Measurements from ENCODE around the gene PDE9A. TPM values are rescaled to one million over a fixed set of nuclear protein-coding genes. Genes with fewer than 3 reads are reported as not detected.

Gene PDE9A
- total and polyA plus RNA-seq, 5 donors from 2014 or later = 1.4 to 7.3 (median 2.6) TPM

- Mint-ChIP-seq H3K9me3 (no peaks in the 10 kb centered on the region), H3K27me3 (no peaks in the 10 kb centered on the region), H3K4me3 (peak overlapping the region in 1 of 4 donors; percentile 47), H3K4me1 (peaks cover 19 to 76% (median 31%) of the 10 kb centered on the region in 4 donors), H3K36me3 (peaks cover 4% of the 10 kb centered on the region), H3K27ac (peak overlapping the region; percentile 74 to 95 (median 81))
- peak in 1 of 3 donors; percentile 31 for DNase-seq
- no peak overlapping the region for H3K4me3 ChIP-seq (ENCODE audit: low read depth, low read length)
- H3K27ac ChIP-seq (ENCODE audit: insufficient read depth, low read length, poor library complexity, severe bottlenecking) = no peak overlapping the region
- H3K9me3 ChIP-seq (ENCODE audit: control insufficient read depth in 2 of 2, low read length in 2 of 2) = no peaks in the 10 kb centered on the region
- H3K4me1 ChIP-seq (ENCODE audit: control insufficient read depth, insufficient read depth, low read length, poor library complexity, severe bottlenecking) = peaks cover 32% of the 10 kb centered on the region
- no peaks in the 10 kb centered on the region for H3K36me3 ChIP-seq (ENCODE audit: control insufficient read depth, insufficient read depth, low read length)
- ATAC-seq (ENCODE audit: low read depth in 2 of 2) = no peak
- no peaks in the 10 kb centered on the region for H3K27me3 ChIP-seq (ENCODE audit: control insufficient read depth, insufficient read depth, low read length)
Observed at GRCh38 chr21:42681296-42682206, 28.1 kb downstream of the PDE9A start.

GRCh38 chr21:42682661-42683210 lies 29.3 kb downstream of the PDE9A start:
- no peak for ATAC-seq (ENCODE audit: low read depth in 2 of 2)
- Mint-ChIP-seq H3K36me3 (peaks cover 4% of the 10 kb centered on the region), H3K4me3 (peak overlapping the region; percentile 0 to 72 (median 32)), H3K27ac (peak overlapping the region; percentile 69 to 95 (median 94)), H3K4me1 (peaks cover 19 to 66% (median 31%) of the 10 kb centered on the region in 4 donors), H3K9me3 (no peaks in the 10 kb centered on the region), H3K27me3 (no peaks in the 10 kb centered on the region)
- Histone ChIP-seq H3K4me3 (ENCODE audit: low read depth, low read length) (no peak overlapping the region), H3K36me3 (ENCODE audit: control insufficient read depth, insufficient read depth, low read length) (no peaks in the 10 kb centered on the region), H3K9me3 (ENCODE audit: control insufficient read depth in 2 of 2, low read length in 2 of 2) (no peaks in the 10 kb centered on the region), H3K27me3 (ENCODE audit: control insufficient read depth, insufficient read depth, low read length) (no peaks in the 10 kb centered on the region), H3K27ac (ENCODE audit: insufficient read depth, low read length, poor library complexity, severe bottlenecking) (no peak overlapping the region), H3K4me1 (ENCODE audit: control insufficient read depth, insufficient read depth, low read length, poor library complexity, severe bottlenecking) (peaks cover 32% of the 10 kb centered on the region)
- DNase-seq = no peak

GRCh38 chr21:42683371-42684108 lies 30.1 kb downstream of the PDE9A start:
- H3K36me3 Mint-ChIP-seq = peaks cover 8% of the 10 kb centered on the region
- peak overlapping the region; percentile 91 to 95 (median 94) for H3K27ac Mint-ChIP-seq
- H3K27me3 ChIP-seq (ENCODE audit: control insufficient read depth, insufficient read depth, low read length) = no peaks in the 10 kb centered on the region
- peak overlapping the region; percentile 72 to 97 (median 86) for H3K4me3 Mint-ChIP-seq
- DNase-seq (no peak), ATAC-seq (ENCODE audit: low read depth in 2 of 2) (peak; percentile 5 to 22)
- H3K36me3 ChIP-seq (ENCODE audit: control insufficient read depth, insufficient read depth, low read length) = no peaks in the 10 kb centered on the region
- H3K27me3 Mint-ChIP-seq = no peaks in the 10 kb centered on the region
- H3K27ac ChIP-seq (ENCODE audit: insufficient read depth, low read length, poor library complexity, severe bottlenecking) = peak overlapping the region; percentile 69
- H3K4me1 Mint-ChIP-seq = peaks cover 19 to 59% (median 31%) of the 10 kb centered on the region in 4 donors
- no peaks in the 10 kb centered on the region for H3K9me3 ChIP-seq (ENCODE audit: control insufficient read depth in 2 of 2, low read length in 2 of 2)
- H3K4me1 ChIP-seq (ENCODE audit: control insufficient read depth, insufficient read depth, low read length, poor library complexity, severe bottlenecking) = peaks cover 32% of the 10 kb centered on the region
- H3K9me3 Mint-ChIP-seq = no peaks in the 10 kb centered on the region
- peak overlapping the region; percentile 66 for H3K4me3 ChIP-seq (ENCODE audit: low read depth, low read length)

- peaks cover 19 to 57% (median 31%) of the 10 kb centered on the region in 4 donors for H3K4me1 Mint-ChIP-seq
- no peaks in the 10 kb centered on the region for H3K36me3 ChIP-seq (ENCODE audit: control insufficient read depth, insufficient read depth, low read length)
- ATAC-seq (ENCODE audit: low read depth in 2 of 2) (peak; percentile 69 to 75), DNase-seq (peak in 2 of 3 donors; percentile 54 to 86)
- H3K36me3 Mint-ChIP-seq = peaks cover 8% of the 10 kb centered on the region
- H3K27ac Mint-ChIP-seq = peak overlapping the region; percentile 91 to 95 (median 94)
- no peaks in the 10 kb centered on the region for H3K27me3 Mint-ChIP-seq
- H3K27ac ChIP-seq (ENCODE audit: insufficient read depth, low read length, poor library complexity, severe bottlenecking) = peak overlapping the region; percentile 69
- H3K9me3 Mint-ChIP-seq = no peaks in the 10 kb centered on the region
- H3K9me3 ChIP-seq (ENCODE audit: control insufficient read depth in 2 of 2, low read length in 2 of 2) = no peaks in the 10 kb centered on the region
- H3K27me3 ChIP-seq (ENCODE audit: control insufficient read depth, insufficient read depth, low read length) = no peaks in the 10 kb centered on the region
- H3K4me3 Mint-ChIP-seq = peak overlapping the region; percentile 72 to 97 (median 86)
- peaks cover 32% of the 10 kb centered on the region for H3K4me1 ChIP-seq (ENCODE audit: control insufficient read depth, insufficient read depth, low read length, poor library complexity, severe bottlenecking)
- peak overlapping the region; percentile 66 for H3K4me3 ChIP-seq (ENCODE audit: low read depth, low read length)
Observed at GRCh38 chr21:42684109-42684916, 30.9 kb downstream of the PDE9A start.

GRCh38 chr21:42685036-42685435 lies 31.6 kb downstream of the PDE9A start:
- peak overlapping the region; percentile 91 to 95 (median 94) for H3K27ac Mint-ChIP-seq
- peaks cover 32% of the 10 kb centered on the region for H3K4me1 ChIP-seq (ENCODE audit: control insufficient read depth, insufficient read depth, low read length, poor library complexity, severe bottlenecking)
- peak overlapping the region; percentile 72 to 97 (median 86) for H3K4me3 Mint-ChIP-seq
- H3K36me3 Mint-ChIP-seq = peaks cover 8% of the 10 kb centered on the region
- DNase-seq (peak in 1 of 3 donors; percentile 21), ATAC-seq (ENCODE audit: low read depth in 2 of 2) (no peak)
- no peaks in the 10 kb centered on the region for H3K27me3 Mint-ChIP-seq
- H3K4me1 Mint-ChIP-seq = peaks cover 19 to 53% (median 31%) of the 10 kb centered on the region in 4 donors
- H3K9me3 Mint-ChIP-seq = no peaks in the 10 kb centered on the region
- H3K36me3 ChIP-seq (ENCODE audit: control insufficient read depth, insufficient read depth, low read length) = no peaks in the 10 kb centered on the region
- no peaks in the 10 kb centered on the region for H3K27me3 ChIP-seq (ENCODE audit: control insufficient read depth, insufficient read depth, low read length)
- H3K9me3 ChIP-seq (ENCODE audit: control insufficient read depth in 2 of 2, low read length in 2 of 2) = no peaks in the 10 kb centered on the region
- H3K4me3 ChIP-seq (ENCODE audit: low read depth, low read length) = peak overlapping the region; percentile 66
- H3K27ac ChIP-seq (ENCODE audit: insufficient read depth, low read length, poor library complexity, severe bottlenecking) = peak overlapping the region; percentile 69

GRCh38 chr21:42685954-42686500 lies 32.6 kb downstream of the PDE9A start:
- no peak for DNase-seq
- Histone ChIP-seq H3K9me3 (ENCODE audit: control insufficient read depth in 2 of 2, low read length in 2 of 2) (no peaks in the 10 kb centered on the region), H3K4me3 (ENCODE audit: low read depth, low read length) (no peak overlapping the region), H3K4me1 (ENCODE audit: control insufficient read depth, insufficient read depth, low read length, poor library complexity, severe bottlenecking) (peaks cover 32% of the 10 kb centered on the region), H3K27me3 (ENCODE audit: control insufficient read depth, insufficient read depth, low read length) (no peaks in the 10 kb centered on the region), H3K36me3 (ENCODE audit: control insufficient read depth, insufficient read depth, low read length) (no peaks in the 10 kb centered on the region), H3K27ac (ENCODE audit: insufficient read depth, low read length, poor library complexity, severe bottlenecking) (no peak overlapping the region)
- Mint-ChIP-seq H3K27ac (peak overlapping the region; percentile 48 to 95 (median 75)), H3K4me1 (peaks cover 19 to 50% (median 31%) of the 10 kb centered on the region in 4 donors), H3K27me3 (no peaks in the 10 kb centered on the region), H3K9me3 (no peaks in the 10 kb centered on the region), H3K36me3 (peaks cover 8% of the 10 kb centered on the region), H3K4me3 (peak overlapping the region in 1 of 4 donors; percentile 87)
- ATAC-seq (ENCODE audit: low read depth in 2 of 2) = no peak
